GM12801 (cell line): ENCODE data around the gene DCLK1.

Experiments
- CTCF ChIP-seq: IDR thresholded peaks from one replicate; pipeline ENCODE4 v1.5.1; 2011; ENCODE audit warnings: control low read depth; ENCODE audit not compliant: insufficient read length; ENCODE audit errors: extremely low read depth

DCLK1 gene

GRCh38 chr13:35881360-35881759, 249.8 kb downstream of the DCLK1 start:
- no peak for TF ChIP-seq CTCF

GRCh38 chr13:35879111-35879510, 252.1 kb downstream of the DCLK1 start:
- no peak for TF ChIP-seq CTCF

GRCh38 chr13:35876601-35877000, 254.6 kb downstream of the DCLK1 start:
- no peak for TF ChIP-seq CTCF

GRCh38 chr13:35874704-35875103, 256.5 kb downstream of the DCLK1 start:
- no peak for TF ChIP-seq CTCF

GRCh38 chr13:35872369-35872768, 258.8 kb downstream of the DCLK1 start:
- no peak for TF ChIP-seq CTCF

GRCh38 chr13:35871561-35871960, 259.6 kb downstream of the DCLK1 start:
- TF ChIP-seq CTCF, result no peak

GRCh38 chr13:35866801-35867200, 264.4 kb downstream of the DCLK1 start:
- no peak for TF ChIP-seq CTCF
